Inflammatory macrophage (primary cell): ENCODE results near the gene SNX14.

ENCODE experiments used
- DNase-seq, 2 donors: peaks; one replicate each; pipeline ENCODE4 v3.0.0-alpha.2; 2020 to 2022

The SNX14 gene

DNA sequence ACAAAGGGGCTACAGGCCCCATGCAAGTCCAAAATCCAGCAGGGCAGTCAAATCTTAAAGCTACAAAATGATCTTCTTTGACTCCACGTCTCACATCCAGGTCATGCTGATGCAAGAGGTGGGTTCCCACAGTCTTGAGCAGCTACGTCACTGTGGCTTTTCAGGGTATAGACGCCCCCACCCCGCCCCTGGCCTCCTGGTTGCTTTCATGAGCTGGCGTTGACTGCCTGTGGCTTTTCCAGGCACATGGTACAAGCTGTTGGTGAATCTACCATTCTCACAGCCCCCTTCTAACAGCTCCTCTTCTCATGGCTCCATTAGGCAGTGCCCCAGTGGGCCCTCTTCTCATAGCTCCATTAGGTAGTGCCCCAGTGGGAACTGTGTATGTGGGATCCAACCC, 96.8 kb downstream of the SNX14 start:
- DNase-seq: no peak

DNA sequence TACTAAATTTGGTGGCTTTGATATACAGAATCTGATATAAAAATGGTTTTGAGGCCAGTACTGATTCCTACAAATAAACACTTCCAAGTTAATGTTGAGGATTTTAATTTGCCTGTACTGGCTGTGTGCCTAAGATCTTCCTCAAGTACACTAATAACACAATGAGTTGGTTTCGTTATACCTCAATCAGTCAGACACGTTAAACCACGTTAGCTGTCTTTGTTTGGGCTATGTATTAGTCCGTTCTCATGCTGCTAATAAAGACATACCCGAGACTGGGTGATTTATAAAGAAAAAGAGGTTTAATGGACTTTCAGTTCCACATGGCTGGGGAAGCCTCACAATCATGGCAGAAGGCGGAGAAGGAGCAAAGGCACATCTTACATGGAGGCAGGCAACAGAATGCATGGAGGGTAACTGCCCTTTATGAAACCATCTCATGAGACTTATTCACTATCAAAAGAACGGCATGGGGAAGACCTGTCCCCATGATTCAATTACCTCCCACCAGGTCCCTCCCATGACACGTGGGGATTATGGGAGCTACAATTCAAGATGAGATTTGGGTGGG, 97.6 kb downstream of the SNX14 start:
- no peak for DNase-seq

DNA sequence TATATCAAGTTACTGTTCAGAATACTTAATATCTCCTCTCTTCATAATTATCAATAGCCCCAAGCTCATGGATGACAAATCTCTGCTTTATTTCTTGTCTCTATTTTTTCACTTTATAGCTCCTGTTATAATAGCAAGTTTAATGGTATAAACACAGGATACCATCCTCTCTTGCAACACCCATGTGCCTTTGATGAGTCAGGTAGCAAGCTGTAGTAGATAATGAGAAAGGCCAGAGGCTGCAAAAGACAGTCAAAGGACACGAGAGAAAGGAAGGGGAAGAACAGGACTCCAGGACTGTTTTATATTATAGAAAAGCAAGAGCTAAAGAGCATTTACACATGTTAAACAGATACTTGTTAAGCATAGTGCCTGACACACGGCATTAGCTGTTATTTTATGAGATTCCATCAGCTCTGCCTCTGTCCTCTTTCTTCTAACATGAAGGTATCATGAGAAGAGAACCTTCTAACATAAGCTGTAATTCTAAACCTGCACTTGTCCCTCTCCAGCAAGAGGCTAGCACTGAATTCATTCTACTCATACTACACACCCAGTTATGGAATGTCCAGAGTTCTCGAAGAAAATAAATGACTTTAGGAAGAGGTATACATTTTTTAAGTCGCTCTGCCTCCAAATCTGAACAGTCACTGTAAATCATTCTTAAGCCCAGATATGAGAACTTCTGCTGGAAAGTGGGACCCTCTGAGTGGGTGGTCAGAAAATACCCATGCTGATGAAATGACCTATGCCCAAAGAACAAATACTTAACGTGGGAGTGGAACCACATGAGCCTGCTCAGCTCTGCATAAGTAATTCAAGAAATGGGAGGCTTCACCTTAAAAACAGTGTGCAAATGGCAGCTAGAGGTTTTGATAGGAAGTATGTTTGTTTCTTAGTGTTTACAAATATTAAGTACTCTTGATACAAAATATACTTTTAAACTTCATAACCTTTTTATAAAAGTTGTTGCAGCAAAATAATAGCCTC, 98.8 kb downstream of the SNX14 start:
- DNase-seq: no peak

DNA sequence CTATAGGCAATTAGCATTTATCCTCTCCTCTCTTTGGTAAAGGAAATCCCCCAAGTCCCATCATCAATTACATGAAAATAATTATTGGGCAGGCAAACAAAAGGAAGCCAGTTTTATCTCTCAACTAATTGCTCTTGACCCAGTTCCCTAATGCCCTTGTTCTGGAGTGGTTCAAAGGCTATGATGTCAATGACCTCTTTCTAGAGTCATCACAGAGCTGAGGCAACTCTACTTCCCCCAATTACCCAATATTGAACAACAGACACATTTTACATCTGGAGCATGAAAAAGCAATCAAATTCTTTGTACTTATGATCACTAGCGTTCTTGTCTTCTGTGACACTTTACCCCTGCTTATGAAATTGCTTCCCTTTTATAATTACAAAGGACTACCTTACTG, 100.3 kb downstream of the SNX14 start:
- DNase-seq: peak; percentile 47 to 57

DNA sequence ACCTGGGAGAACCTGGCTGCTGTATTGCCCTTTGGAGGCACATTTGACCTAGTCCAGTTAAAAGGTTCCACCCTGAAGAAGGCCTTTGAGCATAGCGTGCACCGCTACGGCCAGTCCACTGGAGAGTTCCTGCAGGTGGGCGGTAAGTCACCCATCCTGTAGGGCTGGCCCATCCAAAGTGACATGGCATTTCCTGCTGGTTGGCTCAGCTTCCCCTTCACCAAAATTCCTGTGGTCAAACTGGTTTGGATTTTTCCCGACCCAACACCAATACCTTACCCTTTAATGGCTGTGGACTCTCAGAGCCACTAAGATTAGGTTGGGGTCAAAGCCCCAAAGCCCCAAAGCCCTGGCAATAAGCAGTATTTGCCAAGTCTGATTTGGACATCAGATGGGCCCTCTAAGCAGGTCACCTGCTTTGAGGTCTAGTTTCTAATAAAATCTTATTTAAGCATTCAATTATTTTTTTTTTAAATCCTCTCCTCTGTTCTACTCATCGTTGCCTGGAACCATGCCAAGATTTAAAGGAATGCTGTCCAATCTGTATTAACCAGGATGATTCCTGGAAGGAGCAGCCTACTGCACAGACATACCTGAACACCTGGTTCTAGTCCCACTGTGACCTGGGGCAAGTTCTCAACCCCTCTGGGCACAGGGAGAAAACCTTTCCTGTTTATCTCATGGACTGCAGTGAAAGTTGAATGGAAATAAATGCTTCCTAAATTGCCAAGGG, 103.0 kb downstream of the SNX14 start:
- DNase-seq: no peak

DNA sequence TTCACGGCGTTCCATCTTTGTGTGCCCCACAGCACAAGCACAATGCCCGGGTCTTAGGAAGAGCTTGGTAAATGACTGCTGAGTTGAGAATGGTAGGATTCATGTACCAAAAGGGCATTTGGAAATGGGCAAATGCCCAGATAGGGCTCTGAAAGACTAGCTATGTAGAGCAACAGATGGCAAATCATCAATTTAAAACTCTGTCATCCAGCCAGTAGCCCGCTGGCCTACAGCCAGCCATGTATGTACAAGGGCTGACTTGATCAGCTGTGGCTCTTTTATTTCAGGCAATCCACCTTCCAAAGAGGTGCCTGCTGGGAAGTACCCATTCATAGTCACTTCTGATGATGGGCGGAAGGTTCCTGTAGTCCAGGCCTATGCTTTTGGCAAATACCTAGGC, 108.7 kb downstream of the SNX14 start:
- DNase-seq: no peak

DNA sequence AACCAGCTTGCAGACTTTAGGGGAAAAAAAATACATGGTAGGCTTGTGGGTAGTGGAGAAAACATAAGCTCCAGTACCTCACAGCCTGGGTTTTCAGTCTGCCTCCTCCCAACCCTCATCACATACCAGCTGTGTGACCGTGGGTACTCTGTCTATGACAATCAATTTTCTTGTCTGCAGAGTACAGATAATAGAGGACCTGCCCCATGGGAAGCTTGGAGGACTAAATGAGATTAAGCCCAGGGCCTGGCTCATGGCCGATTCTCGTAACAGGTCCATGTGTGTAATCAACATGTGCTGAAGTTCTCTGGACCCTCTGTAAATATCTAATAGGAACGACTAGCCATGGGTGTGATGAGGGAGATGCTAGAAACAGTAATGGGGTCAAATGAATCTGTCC, 109.8 kb downstream of the SNX14 start:
- no peak for DNase-seq

DNA sequence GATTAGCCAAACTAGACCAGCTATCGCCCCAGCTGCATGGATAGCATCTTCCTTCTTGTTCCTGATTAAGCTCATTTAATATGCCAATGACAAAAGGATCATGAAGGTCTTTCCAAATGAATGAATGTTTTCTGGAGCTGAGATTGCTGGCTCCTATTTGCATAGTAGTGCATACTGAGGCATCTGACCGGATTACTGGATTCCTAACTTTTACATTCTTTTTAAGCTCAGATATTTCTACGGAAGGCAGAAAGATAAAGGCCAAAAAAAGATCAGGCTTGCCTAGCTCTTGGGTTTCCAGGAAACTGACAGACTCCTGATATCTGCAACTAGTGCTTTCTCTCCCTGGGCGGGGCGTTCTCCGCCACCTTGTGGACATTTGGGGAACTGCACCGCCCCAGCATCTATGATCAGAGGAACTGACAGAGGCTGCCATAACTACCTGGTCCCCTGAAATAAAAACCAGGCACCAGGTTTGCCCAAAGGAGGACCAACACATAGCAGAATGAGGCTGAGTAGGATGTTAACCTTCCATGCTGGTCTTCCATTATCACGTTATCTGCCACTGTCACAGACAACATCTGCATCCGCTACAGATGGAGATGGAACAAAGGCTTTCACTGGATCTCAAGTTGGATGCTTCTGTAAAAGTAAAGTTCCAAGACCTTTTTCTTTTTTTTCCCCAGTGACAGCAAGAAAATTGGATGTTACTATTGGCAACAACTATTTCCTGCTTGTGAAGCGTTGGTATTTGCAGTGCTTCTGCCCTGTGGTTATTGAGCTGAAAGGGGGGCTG, 110.6 kb downstream of the SNX14 start:
- peak; percentile 71 for DNase-seq

DNA sequence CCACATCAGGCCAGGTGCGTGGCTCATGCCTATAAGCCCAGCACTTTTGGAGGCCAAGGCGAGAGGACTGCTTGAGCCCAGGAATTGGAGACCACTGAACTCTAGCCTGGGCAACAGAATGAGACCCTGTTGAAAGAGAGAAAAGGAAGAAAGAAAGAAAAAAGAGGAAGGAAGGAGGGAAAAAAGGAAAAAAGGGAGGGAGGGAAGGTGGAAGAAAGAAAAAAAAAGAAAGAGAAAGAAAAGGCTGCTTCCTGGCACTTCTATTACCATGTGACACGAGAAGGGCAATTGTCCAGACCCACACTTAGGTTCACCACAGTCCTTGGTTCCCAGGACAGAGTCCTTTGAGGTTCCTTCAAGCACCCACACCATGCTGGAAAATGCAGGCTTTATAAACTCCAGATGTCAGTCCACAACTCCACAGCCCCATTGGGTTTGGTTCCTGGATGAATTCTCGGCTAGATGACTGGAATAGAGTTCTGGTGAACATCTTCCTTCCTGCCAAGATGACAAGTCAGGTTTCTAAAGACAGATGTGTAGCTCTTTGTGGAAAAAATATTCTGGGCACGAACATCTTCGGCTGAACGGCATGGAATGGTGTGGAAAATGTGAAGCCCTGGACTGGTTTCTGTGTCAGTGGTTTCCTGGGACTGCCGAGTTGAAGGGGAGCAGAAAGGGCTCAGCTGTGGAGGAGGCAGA, 111.3 kb downstream of the SNX14 start:
- DNase-seq: no peak

DNA sequence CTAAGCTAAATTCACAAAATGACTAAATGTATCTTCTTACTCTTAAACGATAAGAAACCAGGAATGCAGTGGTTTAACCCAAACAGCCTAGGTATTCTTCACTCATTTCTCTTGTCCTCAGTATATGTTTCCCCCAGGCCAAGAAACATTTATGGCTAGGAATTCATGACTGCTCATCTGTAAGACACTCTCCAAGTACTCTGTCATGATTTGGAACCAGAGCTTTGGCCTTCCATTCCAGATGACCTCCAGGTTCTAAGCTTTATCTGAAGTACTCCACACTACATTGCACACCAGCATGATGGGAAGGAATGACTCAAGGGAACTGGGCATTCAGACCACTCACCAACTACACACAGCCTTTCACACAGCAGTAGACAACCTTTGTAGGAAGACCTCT, 114.5 kb downstream of the SNX14 start:
- DNase-seq: no peak

DNA sequence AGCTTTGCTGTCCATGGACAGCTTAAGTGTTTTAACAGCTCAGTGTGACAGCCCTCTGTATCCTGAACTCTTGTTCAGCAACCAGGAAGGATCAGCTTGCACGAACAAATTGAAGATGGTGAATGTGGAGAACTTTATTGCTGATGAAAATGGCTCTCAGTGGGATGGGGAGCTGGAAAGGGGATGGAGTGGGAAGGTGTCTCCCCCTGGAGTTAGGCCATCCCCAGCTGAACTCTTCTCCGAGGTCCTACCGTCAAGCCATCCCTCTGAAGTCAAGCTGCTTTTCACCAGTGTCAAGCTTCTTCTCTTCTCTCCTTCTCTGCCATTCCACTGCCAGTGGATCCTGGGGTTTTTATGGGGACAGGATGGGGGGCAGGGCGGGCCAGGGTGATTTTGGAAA, 117.1 kb downstream of the SNX14 start:
- no peak for DNase-seq

DNA sequence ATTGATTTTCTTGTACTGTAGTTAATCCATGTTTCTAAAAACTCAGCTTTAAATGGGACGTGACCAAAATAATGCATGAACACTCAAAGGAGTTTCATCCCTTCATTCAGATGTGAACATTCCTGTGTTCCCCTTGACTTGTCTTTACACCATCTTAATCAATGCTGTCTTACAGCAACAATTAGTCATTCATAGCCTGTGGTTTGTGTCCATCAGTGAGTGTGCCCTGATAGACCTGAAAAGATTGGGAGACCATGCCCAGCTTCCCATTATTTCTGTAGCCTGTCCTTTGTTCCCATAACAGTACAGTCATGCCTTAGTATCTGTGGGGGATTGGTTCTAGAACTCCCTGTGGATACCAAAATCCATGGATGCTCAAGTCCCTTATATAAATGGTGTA, 119.9 kb downstream of the SNX14 start:
- no peak for DNase-seq

DNA sequence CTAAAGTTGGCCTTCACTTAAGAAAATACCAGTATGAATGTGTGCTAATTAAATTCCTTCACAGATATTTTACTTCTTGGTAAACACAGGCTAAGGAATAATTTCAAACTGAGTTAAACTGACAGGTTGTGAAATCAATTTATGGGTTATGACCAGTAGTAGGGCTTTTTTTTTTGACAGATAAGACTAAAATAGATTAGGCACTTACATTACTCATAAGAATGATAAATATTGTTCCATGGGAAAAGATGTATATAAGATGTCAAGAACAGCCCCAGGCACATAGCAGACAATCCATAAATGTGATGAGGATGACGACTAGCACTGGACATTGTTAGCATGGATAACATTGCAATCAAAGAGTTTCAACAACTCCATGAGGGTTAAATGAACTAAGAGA, 120.9 kb downstream of the SNX14 start:
- DNase-seq: no peak

DNA sequence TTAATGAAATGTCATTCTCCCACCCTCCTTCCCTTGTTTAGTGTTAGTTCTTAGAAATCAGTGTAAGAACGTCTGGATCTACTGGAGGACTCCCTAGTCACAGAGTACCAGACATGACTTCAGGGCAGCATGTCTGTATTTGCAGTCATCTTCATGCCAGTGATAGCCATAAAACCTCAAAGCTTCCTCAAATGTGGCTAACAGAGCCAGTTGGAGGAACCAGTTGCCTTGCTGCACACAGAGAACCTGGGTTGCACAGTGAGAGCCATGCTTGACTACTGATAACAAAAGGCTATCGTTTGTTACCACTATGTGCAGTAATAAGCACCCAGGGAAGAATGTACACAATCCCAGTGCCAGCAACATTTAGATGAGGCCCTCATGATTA, 123.6 kb downstream of the SNX14 start:
- DNase-seq: peak in 1 of 2 donors; percentile 40

DNA sequence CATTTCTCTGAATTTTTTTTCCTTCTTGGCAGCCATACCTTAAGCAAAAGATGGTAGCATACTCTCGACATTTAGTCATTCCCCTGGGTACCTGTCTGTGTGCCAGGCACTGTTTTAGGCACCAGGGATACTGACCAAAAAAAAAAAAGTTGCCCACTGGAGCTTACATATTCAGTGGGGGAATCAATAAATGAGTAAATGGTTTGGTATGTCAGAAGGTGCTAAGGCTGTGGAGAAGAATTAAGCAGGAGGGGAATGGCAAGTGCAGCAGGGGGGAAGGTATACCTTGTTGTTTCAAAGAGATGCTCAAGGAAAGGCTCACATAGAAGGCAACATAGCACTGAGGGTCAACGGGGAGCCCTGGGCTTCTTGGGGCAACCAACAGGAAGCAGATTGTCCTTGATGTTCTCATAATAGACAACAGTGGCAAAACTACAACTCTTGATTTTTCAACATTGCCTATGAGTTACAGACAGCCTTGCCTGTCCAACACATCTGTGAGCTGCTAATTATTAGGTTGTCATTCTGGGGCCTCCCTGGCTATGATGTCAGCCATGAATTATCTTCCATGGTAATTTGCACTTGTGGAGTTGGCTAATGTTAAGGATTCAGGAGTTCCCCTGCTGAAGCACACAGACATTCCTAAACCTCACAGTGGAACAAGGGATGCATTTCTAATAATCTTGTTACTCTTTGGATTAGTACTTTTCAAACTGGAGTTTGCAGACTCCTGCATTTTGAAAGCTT, 124.2 kb downstream of the SNX14 start:
- DNase-seq: no peak

DNA sequence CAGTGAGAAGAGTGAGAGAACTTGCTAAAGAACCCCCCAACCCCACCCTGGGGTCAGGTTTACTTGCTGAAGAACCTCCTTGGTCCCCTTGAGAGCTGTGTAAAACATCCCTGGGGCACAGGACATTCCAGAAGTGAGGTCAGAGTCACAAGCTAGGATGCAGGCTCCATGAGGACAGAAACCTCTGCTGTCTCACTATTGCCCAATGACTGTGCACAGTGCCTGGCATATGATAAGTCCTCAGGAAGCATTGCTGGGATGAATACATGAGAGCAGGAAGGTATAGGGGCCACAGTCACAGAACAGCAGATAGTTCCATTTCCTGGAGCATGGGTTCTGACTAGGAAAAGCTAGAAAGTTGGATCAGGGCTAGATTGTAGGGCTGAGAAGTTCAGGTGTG, 125.3 kb downstream of the SNX14 start:
- DNase-seq: no peak

DNA sequence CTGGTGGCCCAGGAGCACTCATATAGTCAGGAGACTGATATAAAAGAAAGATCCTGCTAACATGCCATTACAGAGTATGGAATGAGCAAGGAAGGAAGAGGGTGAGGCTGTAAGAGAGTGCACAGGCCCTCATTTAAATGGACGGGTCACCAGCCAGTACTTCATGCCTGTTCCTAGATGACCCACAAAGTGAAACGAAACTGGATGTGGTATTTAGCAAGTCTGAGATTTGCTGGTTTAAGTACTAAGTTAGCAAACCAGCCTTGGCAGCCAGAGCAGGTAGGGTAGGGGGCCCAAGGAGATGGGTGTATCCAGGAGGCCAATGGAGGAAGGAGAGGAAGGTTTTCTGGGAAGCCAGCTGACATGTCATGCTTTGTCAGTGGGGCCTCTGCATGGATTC, 127.9 kb downstream of the SNX14 start:
- DNase-seq: no peak

DNA sequence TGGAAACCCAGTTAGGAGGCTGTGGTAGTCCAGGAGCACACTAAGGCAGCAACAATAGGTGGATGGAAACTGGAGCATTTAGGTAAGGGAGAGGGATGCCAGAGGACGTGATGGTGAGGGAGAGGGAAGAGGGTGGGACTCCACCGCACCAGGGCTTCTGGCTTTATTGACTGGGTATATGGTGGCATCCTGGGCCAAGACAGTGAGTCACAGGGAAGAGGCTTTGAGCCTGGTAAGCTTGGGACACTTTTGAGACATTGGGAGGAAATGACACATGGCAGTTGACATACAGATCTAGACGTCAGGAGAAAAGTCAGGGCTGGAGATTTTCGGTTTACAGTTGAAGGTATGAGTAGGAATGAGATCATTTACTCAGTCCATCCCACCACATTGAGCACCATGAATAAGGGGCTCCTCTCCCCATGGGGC, 128.9 kb downstream of the SNX14 start:
- DNase-seq: peak; percentile 23 to 35

DNA sequence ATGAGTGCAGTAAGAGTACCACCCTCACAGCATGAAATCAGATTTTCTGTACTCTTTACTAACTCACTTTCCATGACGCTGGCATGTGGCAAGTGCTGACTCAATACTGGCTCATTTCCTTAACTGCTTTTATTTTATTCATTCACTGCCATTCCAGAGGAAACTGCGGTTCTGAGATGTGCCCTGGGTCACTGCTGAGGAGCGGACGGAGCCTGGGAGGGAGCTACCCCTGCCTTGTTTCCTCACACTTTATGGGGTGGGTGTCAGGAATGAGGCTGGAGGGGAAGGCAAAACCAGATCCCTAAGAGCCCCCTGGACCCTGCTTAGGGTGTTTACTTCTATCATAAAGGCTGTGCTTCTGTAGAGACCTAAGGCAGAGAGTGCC, 129.4 kb downstream of the SNX14 start:
- DNase-seq: peak; percentile 52 to 56

DNA sequence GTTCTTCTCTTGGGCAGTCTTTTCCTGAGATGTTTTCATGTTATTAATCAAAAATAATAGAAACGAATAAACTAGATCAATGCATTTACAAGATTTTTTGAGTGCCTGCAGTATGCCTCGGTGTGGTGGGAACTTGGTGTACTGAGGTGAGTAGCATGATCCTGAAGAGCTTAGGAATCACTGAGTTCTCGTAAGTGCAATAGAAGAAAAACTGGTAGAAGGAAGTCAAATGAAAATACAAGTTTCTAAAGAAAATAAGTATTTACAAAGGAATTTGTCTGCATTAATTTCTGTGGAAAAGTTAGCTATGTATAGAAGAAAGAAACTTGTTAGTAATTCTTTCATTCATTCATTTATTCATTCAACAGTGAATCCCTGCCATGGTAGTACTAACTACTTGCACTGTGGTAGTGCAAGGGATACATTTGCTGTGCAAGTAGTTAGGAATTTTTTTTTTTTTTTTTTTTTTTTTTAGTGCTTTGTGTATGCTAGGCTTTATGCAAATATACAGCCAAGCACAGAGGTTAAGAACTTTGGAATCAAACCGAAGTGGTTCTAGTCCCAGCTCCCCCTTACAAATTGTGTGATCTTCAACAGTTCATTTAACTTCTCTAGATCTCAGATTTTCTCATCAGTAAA, 129.9 kb downstream of the SNX14 start:
- DNase-seq: no peak

DNA sequence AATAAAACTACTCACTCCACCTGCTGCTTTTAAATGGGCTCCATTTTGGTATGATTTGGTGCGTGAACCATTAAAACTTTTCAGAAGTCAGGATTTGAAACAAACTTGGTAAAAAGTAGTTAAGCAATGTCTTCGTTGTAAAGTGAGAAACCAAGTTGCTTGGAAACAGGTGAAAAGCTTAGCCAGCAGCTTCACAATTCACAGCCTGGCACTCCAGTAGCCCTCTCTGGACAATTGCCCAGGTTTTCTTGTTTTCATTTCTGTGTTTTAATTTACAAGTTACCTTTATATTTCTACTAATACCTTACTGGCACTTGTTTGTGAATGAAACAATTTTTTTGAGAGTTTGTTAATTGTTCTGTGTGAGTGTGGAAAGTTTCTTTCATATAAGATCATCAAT, 131.0 kb downstream of the SNX14 start:
- no peak for DNase-seq
